ENCODE results near the gene BICC1.

DNA sequence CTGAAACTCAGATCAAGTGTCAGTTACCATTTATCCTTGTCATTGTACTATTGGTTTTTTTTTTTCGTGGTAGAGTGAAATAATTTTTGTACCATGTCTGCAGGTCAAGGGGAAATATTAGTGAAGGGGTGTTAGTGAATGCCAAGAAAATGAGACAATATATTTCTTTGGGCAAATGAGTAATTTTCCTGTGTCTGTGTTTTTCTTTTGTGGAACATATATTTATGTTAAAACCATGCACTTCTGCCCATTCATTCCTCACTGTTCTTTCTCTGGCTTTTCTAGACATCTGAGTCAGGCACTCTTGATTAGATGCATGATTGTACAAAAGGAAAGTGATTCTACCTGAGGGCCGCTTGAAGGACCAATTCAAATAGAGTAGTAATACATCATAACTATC is 161.6 kb downstream of the BICC1 start:
- no peak for TF ChIP-seq GATA2 (IDR thresholded peaks at IDR 0.05; ENCODE audit: low read depth, low read length)
- TF ChIP-seq GATA3 (IDR thresholded peaks at IDR 0.05; ENCODE audit: low read depth, low read length), result no peak
